Kidney (tissue), 14 donors: Measurements from ENCODE around the gene MYOZ3. TPM values are rescaled to one million over a fixed set of nuclear protein-coding genes. Genes with fewer than 3 reads are reported as not detected.

Experiments used
- DNase-seq, 5 donors: peaks; one replicate each; pipeline ENCODE4 v3.0.0-alpha.2; 2013 to 2020
- FAIRE-seq: peaks from 2 replicates; lab custom pipeline; 2012; peaks lifted over from hg19 to GRCh38; lab: Jason Lieb, UNC
- H3K27ac ChIP-seq, 2 donors: one replicate each; pipeline ENCODE4 v1.7.0; 2013; ENCODE audit warnings: low read depth in 2 of 2, low read length in 2 of 2, inconsistent platforms in 1 of 2
- H3K27me3 ChIP-seq: one replicate; pipeline ENCODE4 v1.7.1; 2013; ENCODE audit warnings: low read length, inconsistent platforms; ENCODE audit not compliant: control insufficient read depth, insufficient read depth
- H3K36me3 ChIP-seq, 3 donors: one replicate each; pipeline versions ENCODE4 v1.7.0 to v1.7.1; 2013; ENCODE audit warnings: low read length in 3 of 3, control low read depth in 1 of 3, inconsistent platforms in 1 of 3; ENCODE audit not compliant: insufficient read depth in 3 of 3, control insufficient read depth in 2 of 3
- H3K4me1 ChIP-seq, 3 donors: one replicate each; pipeline versions ENCODE4 v1.7.0 to v1.7.1; 2013; ENCODE audit warnings: low read length in 3 of 3, inconsistent platforms in 1 of 3, low read depth in 1 of 3; ENCODE audit not compliant: control insufficient read depth in 2 of 3, insufficient read depth in 2 of 3
- H3K4me3 ChIP-seq, 3 donors: one replicate each; pipeline versions ENCODE4 v1.7.0 to v1.8.1; 2013; ENCODE audit warnings: low read length in 3 of 3, control low read depth in 1 of 3, inconsistent platforms in 1 of 3
- H3K9ac ChIP-seq, 3 donors: one replicate each; pipeline versions ENCODE4 v1.7.0 to v1.7.1; 2013; ENCODE audit warnings: low read length in 3 of 3, control low read depth in 1 of 3, inconsistent platforms in 1 of 3
- H3K9me3 ChIP-seq, 3 donors: one replicate each; pipeline versions ENCODE4 v1.7.0 to v1.7.1; 2013; ENCODE audit warnings: low read length in 3 of 3, control low read depth in 1 of 3, inconsistent platforms in 1 of 3; ENCODE audit not compliant: control insufficient read depth in 2 of 3, insufficient read depth in 1 of 3
- intact Hi-C: fragments of 100-400 bp; cut with DNase I; formaldehyde crosslinking; loops from one replicate; pipeline ENCODE4 v1.11.1; 2022
- polyA plus RNA-seq: library from polyadenylated mRNA; stranded (reverse); fragments of 350-450 nt; fragmentation: Illumina TruSeq; extraction: RNeasy Lipid Tissue Mini Kit (QIAGEN cat#74804); gene quantifications from one replicate; pipeline ENCODE4 v1.2.3, GENCODE V29; 2014; ENCODE audit warnings: low read depth, low replicate concordance; ENCODE audit not compliant: insufficient read depth
- total RNA-seq: library from RNA; stranded (reverse); fragmentation: NEBNext Ultra II Directional; extraction: Animal tissue kit (Norgen Biotek cat#: 25700); gene quantifications from one replicate; pipeline ENCODE4 v1.2.1, GENCODE V29; 2021
- TF ChIP-seq, protein P1 (sequence below): IDR thresholded peaks from 3 replicates; pipeline ENCODE4 v1.5.1; 2012; ENCODE audit warnings: mild to moderate bottlenecking, moderate library complexity, borderline replicate concordance; ENCODE audit not compliant: insufficient read depth; ENCODE audit errors: extremely low read depth
- donor health status: control.
- donor health status: control.
- donor health status: control.
- donor health status: control.
- donor health status: control.
- donor health status: DM: yes; HTN: yes; CAD: no.
- donor health status: Normal renal cell carcinoma (clear cell type).

Gene MYOZ3
- total and polyA plus RNA-seq, 2 donors from 2014 or later: 0.66 to 1.3 TPM

DNA sequence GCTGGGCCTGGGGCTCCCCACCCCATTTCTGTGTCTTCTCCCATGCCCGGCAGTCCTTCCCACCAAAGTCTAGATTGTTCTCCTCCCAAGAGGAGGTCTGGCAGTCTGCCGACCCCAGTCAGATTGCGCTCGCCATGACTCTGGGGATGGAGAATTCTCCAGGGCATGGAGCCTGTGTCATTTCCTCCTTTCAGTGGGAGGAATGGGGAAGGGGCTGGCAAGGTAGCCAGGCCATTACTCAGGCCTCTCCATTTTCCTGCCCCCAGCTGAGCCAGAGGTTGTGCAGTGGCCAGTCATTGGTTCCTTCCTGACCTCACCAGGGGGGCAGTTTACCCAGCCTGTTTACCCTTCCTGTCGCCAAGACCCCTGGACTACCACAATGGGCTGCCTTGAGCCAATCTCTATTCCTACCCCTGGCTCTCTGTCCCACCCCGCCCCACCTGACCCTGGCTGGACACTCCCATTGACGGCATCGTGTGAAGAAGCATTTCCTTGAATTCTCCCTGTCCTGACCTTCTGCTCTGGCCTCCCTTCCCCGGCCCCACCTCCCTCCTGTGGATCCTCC, 20.0 kb upstream of the MYOZ3 start:
- Histone ChIP-seq H3K27ac (peak overlapping the region; percentile 87 to 93), H3K4me1 (peaks cover 0 to 68% (median 58%) of the 10 kb centered on the region in 3 donors), H3K27me3 (no peaks in the 10 kb centered on the region), H3K36me3 (no peaks in the 10 kb centered on the region), H3K4me3 (peak overlapping the region in 2 of 3 donors; percentile 30 to 50), H3K9me3 (no peaks in the 10 kb centered on the region), H3K9ac (peak overlapping the region in 2 of 3 donors; percentile 10 to 49)
- intact Hi-C loops: no loop called here
- FAIRE-seq (no peak), DNase-seq (peak in 1 of 5 donors; percentile 88)
- TF ChIP-seq, protein P1, sequence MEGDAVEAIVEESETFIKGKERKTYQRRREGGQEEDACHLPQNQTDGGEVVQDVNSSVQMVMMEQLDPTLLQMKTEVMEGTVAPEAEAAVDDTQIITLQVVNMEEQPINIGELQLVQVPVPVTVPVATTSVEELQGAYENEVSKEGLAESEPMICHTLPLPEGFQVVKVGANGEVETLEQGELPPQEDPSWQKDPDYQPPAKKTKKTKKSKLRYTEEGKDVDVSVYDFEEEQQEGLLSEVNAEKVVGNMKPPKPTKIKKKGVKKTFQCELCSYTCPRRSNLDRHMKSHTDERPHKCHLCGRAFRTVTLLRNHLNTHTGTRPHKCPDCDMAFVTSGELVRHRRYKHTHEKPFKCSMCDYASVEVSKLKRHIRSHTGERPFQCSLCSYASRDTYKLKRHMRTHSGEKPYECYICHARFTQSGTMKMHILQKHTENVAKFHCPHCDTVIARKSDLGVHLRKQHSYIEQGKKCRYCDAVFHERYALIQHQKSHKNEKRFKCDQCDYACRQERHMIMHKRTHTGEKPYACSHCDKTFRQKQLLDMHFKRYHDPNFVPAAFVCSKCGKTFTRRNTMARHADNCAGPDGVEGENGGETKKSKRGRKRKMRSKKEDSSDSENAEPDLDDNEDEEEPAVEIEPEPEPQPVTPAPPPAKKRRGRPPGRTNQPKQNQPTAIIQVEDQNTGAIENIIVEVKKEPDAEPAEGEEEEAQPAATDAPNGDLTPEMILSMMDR: no peak

DNA sequence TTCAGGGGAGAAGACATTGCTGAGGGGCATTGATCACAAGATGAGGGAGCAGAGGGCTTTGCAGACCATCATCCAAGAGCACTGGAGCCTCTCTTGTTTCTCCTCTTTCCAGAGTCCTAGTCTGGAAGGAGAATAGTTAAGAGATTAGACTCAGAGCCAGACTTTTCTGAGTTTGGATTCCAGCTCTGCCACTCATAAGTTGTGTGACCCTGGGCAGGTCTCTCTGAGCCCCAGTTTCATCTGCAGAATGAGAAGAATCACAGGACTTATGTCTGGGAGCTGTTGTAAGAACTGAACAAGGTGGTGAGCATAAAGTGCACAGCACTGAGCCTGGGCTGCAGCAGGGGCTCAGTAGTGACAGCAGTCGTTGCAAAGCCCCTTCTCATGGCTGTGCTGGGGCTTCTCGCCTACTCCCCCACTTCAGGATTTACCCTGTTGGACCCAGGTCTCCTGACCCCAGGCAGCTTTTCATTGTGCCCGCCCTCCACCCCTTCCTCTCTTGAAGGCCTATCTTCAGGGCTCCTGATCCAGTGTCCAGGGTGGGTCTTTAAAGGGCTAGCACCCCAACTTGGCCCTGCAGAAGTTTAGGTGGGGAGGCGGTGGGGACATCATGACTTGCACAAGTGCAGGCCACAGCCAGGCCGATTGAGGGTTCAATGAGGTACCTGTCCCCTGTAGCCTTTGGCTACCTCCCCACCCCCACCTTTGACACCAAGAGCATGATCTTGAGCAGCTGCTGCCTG, 19.1 kb upstream of the MYOZ3 start:
- intact Hi-C loops: no loop called here
- peaks cover 0 to 60% (median 54%) of the 10 kb centered on the region in 3 donors for H3K4me1 ChIP-seq
- H3K9me3 ChIP-seq: no peaks in the 10 kb centered on the region
- TF ChIP-seq, protein P1: no peak
- H3K9ac ChIP-seq: peak overlapping the region; percentile 8 to 49 (median 10)
- H3K27me3 ChIP-seq: no peaks in the 10 kb centered on the region
- H3K36me3 ChIP-seq: no peaks in the 10 kb centered on the region
- DNase-seq (peak in 1 of 5 donors; percentile 68), FAIRE-seq (no peak)
- peak overlapping the region; percentile 9 to 50 (median 34) for H3K4me3 ChIP-seq
- H3K27ac ChIP-seq: peak overlapping the region; percentile 87 to 93

DNA sequence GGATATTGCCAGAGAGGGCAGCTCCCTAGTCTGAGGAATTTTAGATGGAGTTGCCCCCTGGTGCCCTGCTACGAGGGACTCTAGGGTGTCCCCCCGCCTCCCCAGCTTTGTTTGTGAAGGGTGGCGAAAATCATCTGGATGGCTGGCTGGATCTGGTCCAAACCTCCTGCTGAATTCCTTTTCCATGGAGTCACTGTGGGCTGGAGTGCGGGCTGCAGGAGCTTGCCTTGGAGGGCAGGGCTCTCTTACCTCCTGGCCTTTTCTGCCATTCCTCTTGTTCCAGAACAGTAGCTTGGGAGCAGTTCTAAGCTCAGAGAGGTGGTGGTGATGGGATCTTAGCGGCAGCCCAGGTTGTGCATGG, 18.5 kb upstream of the MYOZ3 start:
- no peaks in the 10 kb centered on the region for H3K9me3 ChIP-seq
- H3K9ac ChIP-seq: peak overlapping the region in 2 of 3 donors; percentile 8 to 49
- H3K27me3 ChIP-seq: no peaks in the 10 kb centered on the region
- peak overlapping the region; percentile 87 to 93 for H3K27ac ChIP-seq
- DNase-seq: peak; percentile 73 to 94 (median 86)
- no peaks in the 10 kb centered on the region for H3K36me3 ChIP-seq
- peak overlapping the region; percentile 6 to 50 (median 8) for H3K4me3 ChIP-seq
- intact Hi-C loops: no loop called here
- TF ChIP-seq, protein P1: no peak
- no peak for FAIRE-seq
- H3K4me1 ChIP-seq: peaks cover 0 to 58% (median 52%) of the 10 kb centered on the region in 3 donors
